IPS-15b (cell line): Measurements from ENCODE around the gene CRYZ.

Source experiments
- H3K27me3 ChIP-seq: one replicate; pipeline ENCODE4 v1.6.1; 2013; ENCODE audit warnings: low read length; ENCODE audit not compliant: control insufficient read depth, insufficient read depth
- H3K36me3 ChIP-seq: one replicate; pipeline ENCODE4 v1.6.1; 2013; ENCODE audit warnings: low read length; ENCODE audit not compliant: control insufficient read depth, insufficient read depth
- H3K4me1 ChIP-seq: one replicate; pipeline ENCODE4 v1.6.1; 2013; ENCODE audit warnings: mild to moderate bottlenecking, low read length; ENCODE audit not compliant: control insufficient read depth, insufficient read depth
- H3K4me3 ChIP-seq: one replicate; pipeline ENCODE4 v1.5.1; 2013; ENCODE audit warnings: low read depth, low read length
- H3K9ac ChIP-seq: one replicate; pipeline ENCODE4 v1.6.1; 2013; ENCODE audit warnings: low read depth, mild to moderate bottlenecking, low read length
- H3K9me3 ChIP-seq: one replicate; pipeline ENCODE4 v1.6.1; 2013; ENCODE audit warnings: mild to moderate bottlenecking, low read length; ENCODE audit not compliant: control insufficient read depth, insufficient read depth

CRYZ gene

GRCh38 chr1:74690909-74691308 is 41.9 kb downstream of the CRYZ start:
- Histone ChIP-seq H3K9me3 (no peaks in the 10 kb centered on the region), H3K36me3 (no peaks in the 10 kb centered on the region), H3K4me1 (no peaks in the 10 kb centered on the region), H3K9ac (no peak overlapping the region), H3K4me3 (no peak overlapping the region), H3K27me3 (no peaks in the 10 kb centered on the region)

- Histone ChIP-seq H3K36me3 (no peaks in the 10 kb centered on the region), H3K9me3 (no peaks in the 10 kb centered on the region), H3K9ac (no peak overlapping the region), H3K27me3 (no peaks in the 10 kb centered on the region), H3K4me1 (no peaks in the 10 kb centered on the region), H3K4me3 (no peak overlapping the region)
Observed at GRCh38 chr1:74690364-74690696, 42.5 kb downstream of the CRYZ start.

- Histone ChIP-seq H3K9me3 (no peaks in the 10 kb centered on the region), H3K4me1 (no peaks in the 10 kb centered on the region), H3K27me3 (no peaks in the 10 kb centered on the region), H3K4me3 (no peak overlapping the region), H3K9ac (no peak overlapping the region), H3K36me3 (no peaks in the 10 kb centered on the region)
Observed at GRCh38 chr1:74689621-74690363, 43.1 kb downstream of the CRYZ start.

- no peaks in the 10 kb centered on the region for H3K36me3 ChIP-seq
- no peak overlapping the region for H3K9ac ChIP-seq
- no peaks in the 10 kb centered on the region for H3K4me1 ChIP-seq
- no peaks in the 10 kb centered on the region for H3K9me3 ChIP-seq
- H3K27me3 ChIP-seq: no peaks in the 10 kb centered on the region
- no peak overlapping the region for H3K4me3 ChIP-seq
Observed at GRCh38 chr1:74686928-74687327, 45.9 kb downstream of the CRYZ start.

- Histone ChIP-seq H3K9me3 (no peaks in the 10 kb centered on the region), H3K4me1 (no peaks in the 10 kb centered on the region), H3K36me3 (no peaks in the 10 kb centered on the region), H3K9ac (no peak overlapping the region), H3K4me3 (no peak overlapping the region), H3K27me3 (no peaks in the 10 kb centered on the region)
Observed at GRCh38 chr1:74684301-74684700, 48.5 kb downstream of the CRYZ start.

GRCh38 chr1:74683656-74684055 is 49.2 kb downstream of the CRYZ start:
- Histone ChIP-seq H3K36me3 (no peaks in the 10 kb centered on the region), H3K9ac (no peak overlapping the region), H3K4me1 (no peaks in the 10 kb centered on the region), H3K27me3 (no peaks in the 10 kb centered on the region), H3K4me3 (no peak overlapping the region), H3K9me3 (no peaks in the 10 kb centered on the region)

- H3K4me1 ChIP-seq: no peaks in the 10 kb centered on the region
- H3K36me3 ChIP-seq: no peaks in the 10 kb centered on the region
- H3K4me3 ChIP-seq: no peak overlapping the region
- H3K27me3 ChIP-seq: no peaks in the 10 kb centered on the region
- H3K9me3 ChIP-seq: no peaks in the 10 kb centered on the region
- H3K9ac ChIP-seq: no peak overlapping the region
Observed at GRCh38 chr1:74681851-74682250, 51.0 kb downstream of the CRYZ start.

- H3K9me3 ChIP-seq: no peaks in the 10 kb centered on the region
- no peak overlapping the region for H3K4me3 ChIP-seq
- no peak overlapping the region for H3K9ac ChIP-seq
- H3K4me1 ChIP-seq: no peaks in the 10 kb centered on the region
- H3K27me3 ChIP-seq: peaks cover 4% of the 10 kb centered on the region
- H3K36me3 ChIP-seq: no peaks in the 10 kb centered on the region
Observed at GRCh38 chr1:74681449-74681848, 51.4 kb downstream of the CRYZ start.

GRCh38 chr1:74681001-74681400 is 51.8 kb downstream of the CRYZ start:
- no peaks in the 10 kb centered on the region for H3K4me1 ChIP-seq
- H3K27me3 ChIP-seq: peaks cover 8% of the 10 kb centered on the region
- no peaks in the 10 kb centered on the region for H3K9me3 ChIP-seq
- H3K9ac ChIP-seq: no peak overlapping the region
- no peak overlapping the region for H3K4me3 ChIP-seq
- H3K36me3 ChIP-seq: no peaks in the 10 kb centered on the region

- no peak overlapping the region for H3K4me3 ChIP-seq
- H3K4me1 ChIP-seq: no peaks in the 10 kb centered on the region
- H3K36me3 ChIP-seq: no peaks in the 10 kb centered on the region
- no peak overlapping the region for H3K9ac ChIP-seq
- H3K27me3 ChIP-seq: peaks cover 20% of the 10 kb centered on the region
- H3K9me3 ChIP-seq: no peaks in the 10 kb centered on the region
Observed at GRCh38 chr1:74679811-74680210, 53.0 kb downstream of the CRYZ start.

- H3K9me3 ChIP-seq: no peaks in the 10 kb centered on the region
Observed at GRCh38 chr1:74677926-74678325, 54.9 kb downstream of the CRYZ start.

GRCh38 chr1:74674278-74675048 is 58.4 kb downstream of the CRYZ start:
- Histone ChIP-seq H3K4me1 (peaks cover 4% of the 10 kb centered on the region), H3K36me3 (no peaks in the 10 kb centered on the region), H3K9me3 (no peaks in the 10 kb centered on the region), H3K9ac (no peak overlapping the region), H3K4me3 (peak overlapping the region; percentile 47), H3K27me3 (peaks cover 48% of the 10 kb centered on the region)

More at GRCh38 chr1:74677926-74678325, 54.9 kb downstream of the CRYZ start:
- Histone ChIP-seq H3K27me3 (peaks cover 35% of the 10 kb centered on the region), H3K4me1 (peaks cover 4% of the 10 kb centered on the region), H3K9ac (no peak overlapping the region), H3K4me3 (no peak overlapping the region), H3K36me3 (no peaks in the 10 kb centered on the region)
